C1 segment of cervical spinal cord (tissue), 14 donors: ENCODE data around the gene PRR12.

Experiments
- DNase-seq, 14 donors: peaks; one replicate each; lab custom pipeline; 2025; lab: John Stamatoyannopoulos, UW

PRR12 gene

DNA sequence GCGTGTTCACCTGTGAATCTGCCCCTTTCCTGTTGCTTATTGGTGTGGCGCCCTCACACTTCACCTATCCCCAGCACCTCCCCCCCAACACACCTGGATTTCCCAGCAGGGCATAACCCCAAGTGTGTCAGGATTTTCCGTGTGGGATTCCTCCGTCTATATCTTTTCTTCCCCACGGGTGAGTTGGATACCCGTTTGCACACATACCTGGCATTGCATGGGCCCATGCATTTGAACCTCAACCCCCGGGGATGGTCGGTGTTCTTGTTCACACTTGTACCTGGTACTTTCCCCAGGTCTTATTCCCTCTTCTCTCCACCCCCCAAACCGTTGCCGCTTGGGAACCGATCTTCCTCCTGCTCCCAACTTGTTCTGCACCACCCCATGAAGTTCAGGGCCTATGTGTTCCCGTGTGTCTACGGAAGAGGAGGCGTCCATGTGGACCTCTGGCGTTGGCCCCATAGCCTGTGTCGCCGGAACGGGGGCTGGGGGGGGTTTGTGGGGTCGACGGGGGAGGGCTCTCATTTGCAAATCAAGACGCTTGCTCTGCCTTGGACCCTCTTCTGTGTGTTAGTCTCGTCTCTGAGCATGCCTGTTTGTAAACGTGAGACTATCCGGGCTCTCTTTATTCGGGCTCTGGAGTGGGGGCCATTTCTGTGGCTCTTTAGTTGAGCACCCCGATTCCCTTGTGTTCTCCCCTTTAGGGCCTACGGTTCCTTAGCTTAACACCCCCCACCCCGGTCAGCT lies 1.7 kb downstream of the PRR12 start:
- peak in 2 of 14 donors; percentile 13 to 32 for DNase-seq

DNA sequence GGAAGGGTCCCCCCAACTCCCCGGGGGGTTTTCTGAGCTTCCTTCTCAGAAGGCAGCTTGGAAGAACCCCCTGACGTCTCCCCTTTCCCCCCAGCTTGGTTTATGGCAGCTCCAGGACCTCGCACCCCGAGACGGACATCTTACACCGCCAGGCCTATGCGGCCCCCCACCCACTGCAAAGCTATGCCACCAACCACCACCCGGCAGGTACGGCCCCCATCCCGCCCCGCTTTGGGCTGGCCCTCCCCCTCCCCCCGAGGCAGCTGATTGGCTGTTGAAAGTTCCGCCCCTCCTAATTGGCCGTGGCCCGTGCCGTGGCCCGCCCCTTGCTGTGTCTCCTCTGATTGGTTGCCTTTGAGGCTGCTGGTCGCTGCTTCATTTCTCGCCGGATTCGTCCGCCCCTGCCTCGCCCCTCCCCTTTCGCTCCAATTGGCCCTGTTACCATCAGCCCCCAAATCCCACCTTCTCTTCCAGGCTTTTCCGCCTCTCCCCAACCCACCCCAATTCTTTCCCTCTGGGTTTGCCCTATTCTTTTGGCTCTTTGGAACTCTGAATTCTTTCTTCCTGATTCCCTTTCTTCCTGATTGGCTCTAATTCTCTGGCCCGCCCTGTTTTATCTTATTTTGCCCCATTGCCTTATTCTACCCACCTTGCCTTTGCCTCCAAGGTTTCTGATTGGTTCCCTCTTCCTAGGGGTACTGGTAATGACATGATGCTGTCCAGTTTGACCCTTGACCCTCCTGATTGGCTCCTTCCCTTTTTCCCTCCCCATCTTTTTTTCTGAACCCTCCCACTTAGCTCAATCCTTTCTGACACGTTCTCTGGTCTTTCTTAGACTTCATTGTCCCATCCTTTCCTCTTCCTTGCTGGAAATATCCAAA lies 2.5 kb downstream of the PRR12 start:
- peak; percentile 15 to 91 (median 88) for DNase-seq

DNA sequence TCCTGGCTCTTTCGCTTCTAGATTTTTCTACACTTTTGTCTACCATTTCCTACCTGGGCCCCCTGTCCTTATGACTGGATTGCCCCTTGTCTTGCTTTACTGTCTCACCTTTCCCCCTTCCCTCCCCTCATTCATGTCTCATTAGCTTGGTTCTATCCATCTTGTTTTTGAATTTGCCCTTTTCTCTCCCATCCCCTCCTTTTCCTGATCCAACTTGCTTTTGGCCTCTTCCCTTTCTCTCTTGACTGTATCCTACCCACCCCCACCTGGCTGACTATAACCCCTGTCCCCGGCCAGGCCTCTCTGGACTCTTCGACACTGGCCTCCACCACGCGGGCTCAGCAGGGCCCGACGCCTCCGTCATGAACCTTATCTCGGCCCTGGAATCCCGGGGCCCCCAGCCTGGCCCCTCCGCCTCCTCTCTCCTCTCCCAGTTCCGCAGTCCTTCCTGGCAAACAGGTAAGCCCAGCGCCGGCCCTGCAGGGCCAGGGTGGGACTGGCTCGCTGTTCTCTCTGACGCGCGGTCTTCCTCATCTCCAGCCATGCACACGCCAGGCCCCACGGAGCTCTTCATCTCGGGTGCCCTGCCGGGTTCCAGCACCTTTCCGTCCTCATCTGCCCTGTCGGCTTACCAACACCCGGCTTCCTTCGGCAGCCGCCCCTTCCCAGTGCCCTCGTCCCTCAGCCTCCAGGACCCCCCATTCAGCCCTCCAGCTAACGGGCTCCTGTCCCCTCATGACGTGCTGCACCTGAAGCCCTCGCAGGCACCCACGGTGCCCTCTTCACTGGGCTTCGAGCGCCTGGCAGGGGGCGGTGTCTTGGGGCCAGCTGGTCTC lies 3.4 kb downstream of the PRR12 start:
- DNase-seq, result no peak

GRCh38 chr19:49594993-49595818 lies 4.2 kb downstream of the PRR12 start:
- DNase-seq, result no peak

DNA sequence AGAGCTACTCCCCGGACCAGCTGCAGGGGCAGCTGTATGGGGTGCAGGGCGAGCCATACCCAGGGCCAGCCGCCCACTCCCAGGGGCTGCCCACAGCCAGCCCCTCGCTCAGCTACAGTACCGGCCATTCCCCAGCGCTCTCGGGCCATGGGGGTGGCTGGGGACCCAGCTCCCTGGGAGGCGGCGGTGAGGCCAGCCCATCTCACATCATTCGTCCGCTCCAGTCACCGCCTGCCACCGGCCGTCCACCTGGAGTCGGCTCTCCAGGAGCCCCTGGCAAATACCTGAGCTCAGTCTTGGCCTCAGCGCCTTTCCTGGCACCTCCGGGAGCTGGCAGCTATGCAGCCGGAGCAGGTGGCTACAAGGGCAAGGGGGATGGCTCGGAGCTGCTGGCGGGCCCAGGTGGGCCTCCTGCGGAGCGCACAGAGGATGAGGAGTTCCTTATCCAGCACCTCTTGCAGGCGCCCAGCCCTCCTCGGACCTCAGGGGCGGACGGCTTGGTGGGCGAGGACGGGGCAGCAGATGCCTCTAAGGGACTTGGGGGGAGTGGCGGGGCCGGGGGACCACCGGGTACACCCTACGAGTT lies 4.9 kb downstream of the PRR12 start:
- DNase-seq, result peak in 1 of 14 donors; percentile 60

DNA sequence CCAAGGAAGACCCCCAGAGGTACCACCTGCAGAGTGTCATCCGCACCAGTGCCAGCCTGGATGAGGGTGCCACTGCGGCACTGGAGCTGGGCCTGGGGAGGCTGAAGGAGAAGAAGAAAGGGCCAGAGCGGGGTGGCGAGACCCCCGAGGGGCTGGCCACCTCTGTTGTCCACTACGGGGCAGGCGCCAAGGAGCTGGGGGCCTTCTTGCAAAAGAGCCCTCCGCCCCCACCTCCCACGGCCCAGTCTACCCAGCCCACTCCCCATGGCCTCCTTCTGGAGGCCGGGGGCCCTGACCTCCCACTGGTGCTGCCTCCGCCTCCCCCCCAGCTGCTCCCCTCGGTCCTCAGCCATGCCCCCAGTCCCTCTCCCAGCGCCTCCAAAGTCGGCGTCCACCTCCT lies 5.4 kb downstream of the PRR12 start:
- DNase-seq, result no peak

GRCh38 chr19:49596954-49597702 lies 6.1 kb downstream of the PRR12 start:
- DNase-seq, result no peak

- DNase-seq, result no peak
Observed at GRCh38 chr19:49597703-49597974, 6.7 kb downstream of the PRR12 start.

- DNase-seq, result no peak
Observed at GRCh38 chr19:49599378-49600295, 8.7 kb downstream of the PRR12 start.

- no peak for DNase-seq
Observed at GRCh38 chr19:49601482-49602038, 10.6 kb downstream of the PRR12 start.

GRCh38 chr19:49602806-49603205 lies 11.8 kb downstream of the PRR12 start:
- DNase-seq, result no peak

- no peak for DNase-seq
Observed at GRCh38 chr19:49605605-49606004, 14.6 kb downstream of the PRR12 start.

- no peak for DNase-seq
Observed at GRCh38 chr19:49609499-49610092, 18.6 kb downstream of the PRR12 start.

GRCh38 chr19:49613374-49613773 lies 22.4 kb downstream of the PRR12 start:
- no peak for DNase-seq

- no peak for DNase-seq
Observed at GRCh38 chr19:49614096-49614833, 23.3 kb downstream of the PRR12 start.

GRCh38 chr19:49615861-49616260 lies 24.9 kb downstream of the PRR12 start:
- DNase-seq, result no peak

DNA sequence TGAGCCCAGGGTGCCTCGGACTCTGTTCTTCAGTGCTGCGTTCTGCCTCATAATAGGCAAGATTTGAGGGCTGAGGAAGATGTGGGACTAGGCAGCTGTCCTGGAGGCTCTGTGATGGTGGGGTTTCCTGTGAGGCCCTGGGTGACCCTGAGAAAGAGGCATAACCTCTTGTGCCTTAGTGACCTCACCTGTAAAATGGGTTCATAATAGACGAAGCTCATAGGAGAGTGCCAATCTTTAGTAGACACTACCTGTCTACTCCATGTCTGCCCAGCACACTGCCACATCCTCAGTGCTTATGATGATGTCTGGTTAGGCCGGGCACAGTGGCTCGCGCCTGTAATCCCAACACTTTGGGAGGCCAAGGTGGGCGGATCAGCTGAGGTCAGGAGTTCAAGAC lies 25.6 kb downstream of the PRR12 start:
- DNase-seq, result no peak

DNA sequence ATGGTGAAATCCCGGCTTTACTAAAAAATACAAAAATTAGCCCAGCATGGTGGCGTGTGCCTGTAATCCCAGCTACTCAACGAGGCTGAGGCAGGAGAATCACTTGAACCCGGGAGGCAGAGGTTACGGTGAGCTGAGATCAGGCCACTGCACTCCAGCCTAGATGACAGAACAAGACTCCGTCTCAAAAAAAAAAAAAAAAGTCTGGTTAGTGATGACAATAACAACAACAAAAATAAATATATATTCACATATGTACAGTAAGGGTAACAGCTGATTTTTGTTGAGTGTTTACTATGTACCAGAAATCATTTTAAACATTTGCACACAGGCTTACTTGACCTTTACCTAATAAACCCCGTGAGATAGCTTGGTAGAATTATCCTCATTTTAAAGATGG lies 26.0 kb downstream of the PRR12 start:
- DNase-seq, result no peak
